Calu3 (cell line): ENCODE data around the gene ABCG1. TPM values are rescaled to one million over a fixed set of nuclear protein-coding genes. Genes with fewer than 3 reads are reported as not detected.

ENCODE experiments used
- BruUV-seq: library from RNA; stranded (reverse); fragments of 400-500 nt; replicated peaks from 2 replicates; lab custom pipeline; 2021; lab: Mats Ljungman, UMichigan
- CTCF ChIA-PET: fragments of 300-600 bp; sonication (Branson Sonifier 250); formaldehyde crosslinking; loops from one replicate; lab custom pipeline; 2022; ENCODE audit warnings: antibody characterized with exemption; lab: Charles Lee
- DNase-seq: peaks from one replicate; pipeline ENCODE4 v3.0.0; 2022
- H3K27ac Mint-ChIP-seq: one replicate; pipeline ENCODE4 v1.8.0; 2022; ENCODE audit warnings: mixed read lengths; ENCODE audit not compliant: unreplicated experiment
- H3K27me3 Mint-ChIP-seq: one replicate; pipeline ENCODE4 v1.8.0; 2022; ENCODE audit warnings: mixed read lengths; ENCODE audit not compliant: unreplicated experiment
- H3K36me3 Mint-ChIP-seq: one replicate; pipeline ENCODE4 v1.8.0; 2022; ENCODE audit warnings: mild to moderate bottlenecking, moderate library complexity, mixed read lengths; ENCODE audit not compliant: insufficient read depth, unreplicated experiment
- H3K4me1 Mint-ChIP-seq: one replicate; pipeline ENCODE4 v1.8.0; 2022; ENCODE audit warnings: mild to moderate bottlenecking, low read depth, mixed read lengths; ENCODE audit not compliant: unreplicated experiment
- H3K4me3 Mint-ChIP-seq: one replicate; pipeline ENCODE4 v1.8.0; 2022; ENCODE audit warnings: mild to moderate bottlenecking, low read depth, moderate library complexity, mixed read lengths; ENCODE audit not compliant: unreplicated experiment
- H3K9me3 Mint-ChIP-seq: one replicate; pipeline ENCODE4 v1.8.0; 2022; ENCODE audit warnings: low read depth, mixed read lengths; ENCODE audit not compliant: unreplicated experiment
- intact Hi-C: fragments of 100-400 bp; cut with micrococcal nuclease; formaldehyde crosslinking; loops from one replicate; pipeline ENCODE4 v1.10.0; 2022; ENCODE audit not compliant: unreplicated experiment
- total RNA-seq: library from RNA; stranded (reverse); gene quantifications from 2 replicates; pipeline ENCODE4 v1.2.3, GENCODE V29; 2022
- TF ChIP-seq, protein P1 (sequence below): fragments of 200-600 bp; IDR thresholded peaks from one replicate; pipeline ENCODE4 v1.8.0; 2022; ENCODE audit warnings: antibody characterized with exemption; ENCODE audit not compliant: unreplicated experiment

Gene ABCG1
- total RNA-seq, 1 experiment from 2014 or later, result 0.19 TPM

DNA sequence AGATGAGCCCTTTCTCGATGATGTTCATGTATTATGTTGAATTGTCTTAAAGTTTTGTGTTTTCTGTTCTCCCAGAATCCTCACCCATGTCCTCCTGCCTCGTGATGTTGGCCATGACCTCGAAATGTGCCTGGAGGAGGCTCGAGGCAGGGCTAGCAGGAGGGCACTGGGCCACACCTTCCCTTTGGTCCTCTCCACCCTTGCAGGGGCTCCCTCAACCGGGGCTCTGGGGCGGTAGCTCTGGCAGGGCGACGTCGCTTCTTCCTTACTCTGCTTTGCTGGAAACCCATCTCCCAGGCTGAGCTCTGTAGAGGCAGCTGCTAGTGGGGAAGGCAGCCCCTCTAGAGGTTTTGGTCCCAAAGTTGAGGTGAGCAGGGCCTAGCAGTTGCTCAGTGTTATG lies 82.0 kb downstream of the ABCG1 start:
- H3K27me3 Mint-ChIP-seq, result peaks cover 30% of the 10 kb centered on the region

DNA sequence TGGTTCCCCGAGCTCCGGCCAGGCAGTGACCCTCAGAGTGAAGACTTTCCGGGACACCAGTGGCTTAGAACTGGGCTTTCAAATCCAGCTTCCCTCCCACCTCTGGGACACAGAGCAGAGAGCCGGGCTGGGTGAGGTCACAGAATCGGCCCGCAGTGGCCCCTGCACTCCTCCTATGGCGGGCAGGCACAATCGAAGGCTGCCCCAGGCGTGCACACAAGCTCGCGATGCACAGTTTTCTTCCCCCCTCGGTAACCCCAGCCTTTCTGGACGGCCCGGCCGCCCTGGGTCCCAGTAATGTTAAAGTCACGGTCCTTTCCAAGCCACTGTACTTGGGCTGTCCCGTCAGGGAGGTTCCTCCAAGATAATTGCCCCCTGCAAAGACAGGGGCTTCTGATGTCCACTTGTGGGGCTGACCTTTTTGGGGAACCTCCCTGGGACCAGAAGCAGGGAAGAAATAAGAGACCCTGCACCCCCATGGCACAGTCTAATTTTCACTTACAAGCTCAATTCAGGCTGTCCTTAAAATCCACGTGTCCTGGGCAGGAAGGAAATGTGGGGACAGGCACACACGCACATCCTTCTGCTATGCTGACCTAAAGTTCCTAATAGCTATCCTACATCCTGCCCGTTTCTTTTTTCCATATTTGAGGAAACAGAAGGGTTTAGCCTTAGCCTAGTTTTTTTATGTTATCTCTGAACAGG lies 82.6 kb downstream of the ABCG1 start:
- intact Hi-C loops, result no loop called here
- Mint-ChIP-seq H3K27ac (no peak overlapping the region), H3K9me3 (no peaks in the 10 kb centered on the region), H3K4me1 (no peaks in the 10 kb centered on the region), H3K36me3 (no peaks in the 10 kb centered on the region), H3K4me3 (no peak overlapping the region), H3K27me3 (peaks cover 35% of the 10 kb centered on the region)
- TF ChIP-seq, protein P1, sequence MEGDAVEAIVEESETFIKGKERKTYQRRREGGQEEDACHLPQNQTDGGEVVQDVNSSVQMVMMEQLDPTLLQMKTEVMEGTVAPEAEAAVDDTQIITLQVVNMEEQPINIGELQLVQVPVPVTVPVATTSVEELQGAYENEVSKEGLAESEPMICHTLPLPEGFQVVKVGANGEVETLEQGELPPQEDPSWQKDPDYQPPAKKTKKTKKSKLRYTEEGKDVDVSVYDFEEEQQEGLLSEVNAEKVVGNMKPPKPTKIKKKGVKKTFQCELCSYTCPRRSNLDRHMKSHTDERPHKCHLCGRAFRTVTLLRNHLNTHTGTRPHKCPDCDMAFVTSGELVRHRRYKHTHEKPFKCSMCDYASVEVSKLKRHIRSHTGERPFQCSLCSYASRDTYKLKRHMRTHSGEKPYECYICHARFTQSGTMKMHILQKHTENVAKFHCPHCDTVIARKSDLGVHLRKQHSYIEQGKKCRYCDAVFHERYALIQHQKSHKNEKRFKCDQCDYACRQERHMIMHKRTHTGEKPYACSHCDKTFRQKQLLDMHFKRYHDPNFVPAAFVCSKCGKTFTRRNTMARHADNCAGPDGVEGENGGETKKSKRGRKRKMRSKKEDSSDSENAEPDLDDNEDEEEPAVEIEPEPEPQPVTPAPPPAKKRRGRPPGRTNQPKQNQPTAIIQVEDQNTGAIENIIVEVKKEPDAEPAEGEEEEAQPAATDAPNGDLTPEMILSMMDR, result no peak
- CTCF ChIA-PET, result interaction anchor here (0.7 kb wide), 1 partner anchor 156 kb away, joined by 3 read pairs; no protein-coding TSS in a partner anchor
- DNase-seq, result no peak
- BruUV-seq, result no TSS peak

More for the DNA sequence above, 82.0 kb downstream of the ABCG1 start:
- intact Hi-C loops, result no loop called here
- no TSS peak for BruUV-seq
- H3K4me1 Mint-ChIP-seq, result no peaks in the 10 kb centered on the region
- no peak overlapping the region for H3K27ac Mint-ChIP-seq
- H3K9me3 Mint-ChIP-seq, result no peaks in the 10 kb centered on the region
- H3K36me3 Mint-ChIP-seq, result no peaks in the 10 kb centered on the region
- CTCF ChIA-PET, result interaction anchor here (0.7 kb wide), 1 partner anchor 155 kb away, joined by 3 read pairs; no protein-coding TSS in a partner anchor
- TF ChIP-seq, protein P1, result no peak
- H3K4me3 Mint-ChIP-seq, result no peak overlapping the region
- no peak for DNase-seq

DNA sequence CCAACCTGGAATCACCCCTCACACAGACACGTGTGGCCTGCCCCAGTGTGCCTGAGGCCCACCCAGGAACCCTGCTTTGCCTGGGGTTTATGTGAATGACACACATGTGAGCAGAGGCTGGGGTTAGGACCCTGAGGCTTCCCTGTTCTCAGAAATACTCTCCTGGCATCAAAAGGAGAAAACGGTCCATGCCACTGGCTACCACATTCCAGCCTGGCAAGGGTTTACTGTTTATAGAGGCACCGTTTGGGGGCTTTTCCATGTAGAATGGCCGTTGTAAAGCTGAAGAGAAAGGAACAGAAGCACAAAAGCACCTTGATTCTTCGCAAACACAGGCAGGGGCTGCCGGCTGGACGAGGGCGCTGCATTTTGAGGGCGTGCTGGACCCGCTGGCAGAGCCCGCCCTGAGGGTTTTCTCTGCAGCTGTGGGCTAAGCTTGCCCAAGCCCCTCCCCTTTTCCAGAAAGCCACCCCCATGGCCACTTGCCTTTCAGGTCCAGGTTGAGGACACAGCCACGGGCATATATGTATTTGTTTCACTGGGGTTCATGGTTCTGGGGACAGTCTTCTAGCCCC lies 83.2 kb downstream of the ABCG1 start:
- no peak for DNase-seq
- intact Hi-C loops, result no loop called here
- CTCF ChIA-PET, result no interaction called here
- Mint-ChIP-seq H3K27me3 (peaks cover 42% of the 10 kb centered on the region), H3K4me1 (no peaks in the 10 kb centered on the region), H3K4me3 (no peak overlapping the region), H3K27ac (no peak overlapping the region), H3K36me3 (no peaks in the 10 kb centered on the region), H3K9me3 (no peaks in the 10 kb centered on the region)
- TF ChIP-seq, protein P1, result no peak
- no TSS peak for BruUV-seq

DNA sequence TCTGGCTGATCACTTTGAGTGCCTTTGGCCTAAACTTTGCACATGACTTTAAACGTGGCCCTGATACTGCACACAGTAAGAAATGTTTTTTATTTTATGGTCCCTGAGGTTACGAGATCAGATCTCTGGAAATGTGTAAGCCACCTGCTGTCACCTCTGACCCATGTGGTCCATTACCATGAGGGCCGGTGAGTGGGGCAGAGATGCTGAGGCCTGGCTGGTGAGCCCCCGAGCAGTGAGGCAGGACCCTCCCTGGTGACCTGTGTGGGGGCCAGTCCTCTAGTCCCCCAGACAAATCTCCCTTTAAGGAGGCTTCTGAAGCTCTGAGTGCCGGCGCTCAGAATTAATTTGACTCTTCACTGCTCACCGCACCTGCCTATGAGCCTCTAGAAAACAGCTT lies 83.9 kb downstream of the ABCG1 start:
- Mint-ChIP-seq H3K27me3 (peaks cover 43% of the 10 kb centered on the region), H3K36me3 (no peaks in the 10 kb centered on the region), H3K4me1 (no peaks in the 10 kb centered on the region), H3K27ac (no peak overlapping the region), H3K4me3 (no peak overlapping the region), H3K9me3 (no peaks in the 10 kb centered on the region)
- CTCF ChIA-PET, result no interaction called here
- TF ChIP-seq, protein P1, result no peak
- intact Hi-C loops, result no loop called here
- no TSS peak for BruUV-seq
- DNase-seq, result no peak
